Measurements from ENCODE around the gene LHX3.

GRCh38 chr9:136160381-136160841 lies 44.5 kb downstream of the LHX3 start:
- TF ChIP-seq SMC3 (conservative IDR thresholded peaks at IDR 0.05; ENCODE audit: poor library complexity), result no peak
- no peak for TF ChIP-seq POLR2AphosphoS5 (IDR thresholded peaks at IDR 0.05)
- no peak for TF ChIP-seq CTCF (IDR thresholded peaks at IDR 0.05; ENCODE audit: poor library complexity, severe bottlenecking)
- TF ChIP-seq, protein P1, sequence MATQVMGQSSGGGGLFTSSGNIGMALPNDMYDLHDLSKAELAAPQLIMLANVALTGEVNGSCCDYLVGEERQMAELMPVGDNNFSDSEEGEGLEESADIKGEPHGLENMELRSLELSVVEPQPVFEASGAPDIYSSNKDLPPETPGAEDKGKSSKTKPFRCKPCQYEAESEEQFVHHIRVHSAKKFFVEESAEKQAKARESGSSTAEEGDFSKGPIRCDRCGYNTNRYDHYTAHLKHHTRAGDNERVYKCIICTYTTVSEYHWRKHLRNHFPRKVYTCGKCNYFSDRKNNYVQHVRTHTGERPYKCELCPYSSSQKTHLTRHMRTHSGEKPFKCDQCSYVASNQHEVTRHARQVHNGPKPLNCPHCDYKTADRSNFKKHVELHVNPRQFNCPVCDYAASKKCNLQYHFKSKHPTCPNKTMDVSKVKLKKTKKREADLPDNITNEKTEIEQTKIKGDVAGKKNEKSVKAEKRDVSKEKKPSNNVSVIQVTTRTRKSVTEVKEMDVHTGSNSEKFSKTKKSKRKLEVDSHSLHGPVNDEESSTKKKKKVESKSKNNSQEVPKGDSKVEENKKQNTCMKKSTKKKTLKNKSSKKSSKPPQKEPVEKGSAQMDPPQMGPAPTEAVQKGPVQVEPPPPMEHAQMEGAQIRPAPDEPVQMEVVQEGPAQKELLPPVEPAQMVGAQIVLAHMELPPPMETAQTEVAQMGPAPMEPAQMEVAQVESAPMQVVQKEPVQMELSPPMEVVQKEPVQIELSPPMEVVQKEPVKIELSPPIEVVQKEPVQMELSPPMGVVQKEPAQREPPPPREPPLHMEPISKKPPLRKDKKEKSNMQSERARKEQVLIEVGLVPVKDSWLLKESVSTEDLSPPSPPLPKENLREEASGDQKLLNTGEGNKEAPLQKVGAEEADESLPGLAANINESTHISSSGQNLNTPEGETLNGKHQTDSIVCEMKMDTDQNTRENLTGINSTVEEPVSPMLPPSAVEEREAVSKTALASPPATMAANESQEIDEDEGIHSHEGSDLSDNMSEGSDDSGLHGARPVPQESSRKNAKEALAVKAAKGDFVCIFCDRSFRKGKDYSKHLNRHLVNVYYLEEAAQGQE (IDR thresholded peaks at IDR 0.05; ENCODE audit: borderline replicate concordance), result no peak
- TF ChIP-seq TAF1 (IDR thresholded peaks at IDR 0.05; ENCODE audit: low read depth), result no peak
